H9 (cell line): ENCODE measurements around the gene PRKAG2. TPM values are rescaled to one million over a fixed set of nuclear protein-coding genes. Genes with fewer than 3 reads are reported as not detected.

Experiments
- DNase-seq: peaks from one replicate; pipeline ENCODE4 v3.0.0-alpha.2; 2017
- H2AFZ ChIP-seq: one replicate; pipeline ENCODE4 v1.6.1; 2013; ENCODE audit warnings: mild to moderate bottlenecking, low read length, control low read depth, moderate library complexity
- H2AK5ac ChIP-seq: 2 replicates; pipeline ENCODE4 v1.6.1; 2013; ENCODE audit warnings: low read length, control low read depth, mixed read lengths; ENCODE audit not compliant: insufficient read length
- H2BK120ac ChIP-seq: one replicate; pipeline ENCODE4 v1.6.1; 2013; ENCODE audit warnings: low read depth, mild to moderate bottlenecking, low read length, control low read depth, inconsistent platforms; ENCODE audit not compliant: poor library complexity, severe bottlenecking
- H2BK12ac ChIP-seq: 2 replicates; pipeline ENCODE4 v1.6.1; 2013; ENCODE audit warnings: low read length, control low read depth, mixed read lengths, low read depth; ENCODE audit not compliant: insufficient read length
- H2BK15ac ChIP-seq: 2 replicates; pipeline ENCODE4 v1.6.1; 2013; ENCODE audit warnings: low read depth, low read length, control low read depth
- H2BK20ac ChIP-seq: one replicate; pipeline ENCODE4 v1.6.1; 2013; ENCODE audit warnings: low read depth, mild to moderate bottlenecking, low read length, control low read depth, inconsistent platforms; ENCODE audit not compliant: poor library complexity, severe bottlenecking
- H2BK5ac ChIP-seq: 2 replicates; pipeline ENCODE4 v1.6.1; 2013; ENCODE audit warnings: low read length, control low read depth, mixed read lengths; ENCODE audit not compliant: insufficient read length
- H3K14ac ChIP-seq: 2 replicates; pipeline ENCODE4 v1.6.1; 2013; ENCODE audit warnings: low read length, control low read depth; ENCODE audit not compliant: insufficient read depth
- H3K18ac ChIP-seq: 2 replicates; pipeline ENCODE4 v1.6.1; 2013; ENCODE audit warnings: low read depth, mild to moderate bottlenecking, mixed read lengths, low read length, control low read depth; ENCODE audit not compliant: insufficient read length
- H3K23ac ChIP-seq: 2 replicates; pipeline ENCODE4 v1.6.1; 2013; ENCODE audit warnings: low read length, control low read depth, mixed read lengths, low read depth; ENCODE audit not compliant: insufficient read length
- H3K23me2 ChIP-seq: 2 replicates; pipeline ENCODE4 v1.6.1; 2013; ENCODE audit warnings: low read depth, mild to moderate bottlenecking, mixed read lengths, low read length, control low read depth; ENCODE audit not compliant: insufficient read length, poor library complexity, severe bottlenecking
- H3K27ac ChIP-seq: 2 replicates; pipeline ENCODE4 v1.5.1; 2013; ENCODE audit warnings: low read length, control low read depth, mixed read lengths, low read depth; ENCODE audit not compliant: insufficient read length
- H3K27me3 ChIP-seq: 2 replicates; pipeline ENCODE4 v1.6.1; 2013; ENCODE audit warnings: low read length, control low read depth, inconsistent platforms; ENCODE audit not compliant: insufficient read depth
- H3K4ac ChIP-seq: 2 replicates; pipeline ENCODE4 v1.6.1; 2013; ENCODE audit warnings: low read depth, mild to moderate bottlenecking, control low read depth, inconsistent platforms, low read length, moderate library complexity
- H3K4me1 ChIP-seq: 2 replicates; pipeline ENCODE4 v1.6.1; 2013; ENCODE audit warnings: low read length, control low read depth, inconsistent platforms; ENCODE audit not compliant: insufficient read depth
- H3K4me2 ChIP-seq: 2 replicates; pipeline ENCODE4 v1.6.1; 2013; ENCODE audit warnings: low read length, control low read depth, mixed read lengths; ENCODE audit not compliant: insufficient read length, insufficient read depth
- H3K56ac ChIP-seq: 2 replicates; pipeline ENCODE4 v1.6.1; 2013; ENCODE audit warnings: low read depth, mild to moderate bottlenecking, mixed read lengths, low read length, control low read depth; ENCODE audit not compliant: insufficient read length
- H3K79me1 ChIP-seq: 2 replicates; pipeline ENCODE4 v1.6.1; 2013; ENCODE audit warnings: low read depth, mild to moderate bottlenecking, moderate library complexity, low read length, control low read depth, inconsistent platforms; ENCODE audit not compliant: insufficient read depth, poor library complexity, severe bottlenecking
- H3K79me2 ChIP-seq: 2 replicates; pipeline ENCODE4 v1.6.1; 2013; ENCODE audit warnings: low read length, control low read depth, inconsistent platforms; ENCODE audit not compliant: insufficient read depth
- H3K9ac ChIP-seq: 2 replicates; pipeline ENCODE4 v1.6.1; 2013; ENCODE audit warnings: low read length, control low read depth, mixed read lengths; ENCODE audit not compliant: insufficient read length; ENCODE audit errors: extremely low read depth
- H3K9me3 ChIP-seq: one replicate; pipeline ENCODE4 v1.6.1; 2013; ENCODE audit warnings: low read depth, low read length, inconsistent platforms; ENCODE audit not compliant: control insufficient read depth
- H3T11ph ChIP-seq: one replicate; pipeline ENCODE4 v1.6.1; 2013; ENCODE audit warnings: mild to moderate bottlenecking, low read length, control low read depth, inconsistent platforms
- H4K20me1 ChIP-seq: one replicate; pipeline ENCODE4 v1.6.1; 2013; ENCODE audit not compliant: control insufficient read depth, insufficient read length, insufficient read depth
- H4K5ac ChIP-seq: 2 replicates; pipeline ENCODE4 v1.6.1; 2013; ENCODE audit warnings: low read depth, mild to moderate bottlenecking, mixed read lengths, low read length, control low read depth; ENCODE audit not compliant: insufficient read length
- H4K8ac ChIP-seq: replicated peaks from 2 replicates; pipeline ENCODE4 v1.6.1; 2013; ENCODE audit warnings: low read length, control low read depth, mixed read lengths, low read depth; ENCODE audit not compliant: insufficient read length
- H4K91ac ChIP-seq: 2 replicates; pipeline ENCODE4 v1.6.1; 2013; ENCODE audit warnings: low read depth, mild to moderate bottlenecking, moderate library complexity, mixed read lengths, low read length, control low read depth; ENCODE audit not compliant: insufficient read length
- H3K27ac Mint-ChIP-seq, 3 experiments: 2 replicates in 2 of 3; 3 replicates in 1 of 3; pipeline ENCODE4 v1.8.0; 2020 to 2021; ENCODE audit warnings: mixed read lengths in 3 of 3, mild to moderate bottlenecking in 1 of 3, moderate library complexity in 1 of 3
- H3K27me3 Mint-ChIP-seq: 2 replicates; pipeline ENCODE4 v1.8.0; 2021; ENCODE audit warnings: low read depth, mild to moderate bottlenecking, moderate library complexity, mixed read lengths
- H3K36me3 Mint-ChIP-seq, 3 experiments: 2 replicates in 2 of 3; 3 replicates in 1 of 3; pipeline ENCODE4 v1.8.0; 2020 to 2021; ENCODE audit warnings: low read depth in 3 of 3, mixed read lengths in 3 of 3; ENCODE audit not compliant: insufficient read depth in 1 of 3
- H3K4me1 Mint-ChIP-seq, 2 experiments: 2 replicates each; pipeline ENCODE4 v1.8.0; 2020; ENCODE audit warnings: mixed read lengths in 2 of 2
- H3K4me3 Mint-ChIP-seq, 2 experiments: 2 replicates in 1 of 2; 3 replicates in 1 of 2; pipeline ENCODE4 v1.8.0; 2020 to 2021; ENCODE audit warnings: mild to moderate bottlenecking in 2 of 2, mixed read lengths in 2 of 2, moderate library complexity in 1 of 2
- H3K9me3 Mint-ChIP-seq, 2 experiments: 2 replicates in 1 of 2; 3 replicates in 1 of 2; pipeline ENCODE4 v1.8.0; 2020; ENCODE audit warnings: mild to moderate bottlenecking in 2 of 2, mixed read lengths in 2 of 2, moderate library complexity in 1 of 2
- CTCF ChIP-seq: fragments of 200-600 bp; sonication (generic); conservative IDR thresholded peaks from 3 replicates; pipeline ENCODE4 v1.8.0; 2021; ENCODE audit warnings: antibody characterized with exemption, mild to moderate bottlenecking
- WGBS: extraction: QIAGEN DNeasy Blood & Tissue Kit; methylation state at CpG from one replicate; pipeline ENCODE4 v1.1.7; 2013; ENCODE audit warnings: missing lambda C conversion rate, low lambda C conversion rate, mixed read lengths; ENCODE audit not compliant: insufficient read length; ENCODE audit errors: extremely low coverage; 5-methylcytosine and 5-hydroxymethylcytosine counted together
- total RNA-seq: library from RNA; stranded (reverse); gene quantifications from 2 replicates; pipeline ENCODE4 v1.2.1, GENCODE V29; 2021

Gene PRKAG2
- total RNA-seq, 1 experiment from 2014 or later, result 11.8 TPM

- Histone ChIP-seq H2BK15ac (no peak overlapping the region), H3K4me2 (no peak overlapping the region), H3K27me3 (no peaks in the 10 kb centered on the region), H2BK120ac (no peak overlapping the region), H4K8ac (peak overlapping the region; percentile 29), H3K23me2 (no peaks in the 10 kb centered on the region), H2BK12ac (peak overlapping the region; percentile 98), H3K79me2 (no peaks in the 10 kb centered on the region), H3K27ac (peak overlapping the region; percentile 48), H3K18ac (peak overlapping the region; percentile 47), H2BK5ac (no peak overlapping the region), H3K4ac (no peak overlapping the region), H4K20me1 (no peaks in the 10 kb centered on the region), H3K9me3 (no peaks in the 10 kb centered on the region), H2BK20ac (no peak overlapping the region), H3K23ac (no peak overlapping the region), H3T11ph (no peak overlapping the region), H2AFZ (no peak overlapping the region), H4K91ac (no peak overlapping the region), H3K4me1 (peaks cover 4% of the 10 kb centered on the region; the same call in 1 of the 2 replicates), H2AK5ac (no peak overlapping the region), H3K56ac (no peak overlapping the region), H3K9ac (no peak overlapping the region), H4K5ac (peak overlapping the region; percentile 72), H3K14ac (0 out of 2 replicates have a peak overlapping the region, but pooled peaks have one; percentile 51), H3K79me1 (no peaks in the 10 kb centered on the region)
- no peak overlapping the region for H3K4me3 Mint-ChIP-seq
- H3K27ac Mint-ChIP-seq, result peak overlapping the region in 1 of 3 experiments; percentile 91; a peak in 2 of 7 replicates
- H3K4me1 Mint-ChIP-seq, result peaks cover 27 to 39% of the 10 kb centered on the region in 2 experiments
- no peak for TF ChIP-seq CTCF
- H3K27me3 Mint-ChIP-seq, result peaks cover 19% of the 10 kb centered on the region
- H3K9me3 Mint-ChIP-seq, result no peaks in the 10 kb centered on the region; a peak in 3 of 5 replicates
- WGBS, result no CpG with 5 or more reads among the region's 17 CpGs
- DNase-seq, result no peak
- no peaks in the 10 kb centered on the region for H3K36me3 Mint-ChIP-seq
Observed at GRCh38 chr7:151754688-151755130, 122.2 kb downstream of the PRKAG2 start.
